CD1c-positive myeloid dendritic cell (primary cell): ENCODE measurements around the gene ZFP92.

Source experiments
- DNase-seq: peaks from one replicate; pipeline ENCODE4 v3.0.0-alpha.2; 2016; ENCODE audit errors: extremely low spot score

The ZFP92 gene

DNA sequence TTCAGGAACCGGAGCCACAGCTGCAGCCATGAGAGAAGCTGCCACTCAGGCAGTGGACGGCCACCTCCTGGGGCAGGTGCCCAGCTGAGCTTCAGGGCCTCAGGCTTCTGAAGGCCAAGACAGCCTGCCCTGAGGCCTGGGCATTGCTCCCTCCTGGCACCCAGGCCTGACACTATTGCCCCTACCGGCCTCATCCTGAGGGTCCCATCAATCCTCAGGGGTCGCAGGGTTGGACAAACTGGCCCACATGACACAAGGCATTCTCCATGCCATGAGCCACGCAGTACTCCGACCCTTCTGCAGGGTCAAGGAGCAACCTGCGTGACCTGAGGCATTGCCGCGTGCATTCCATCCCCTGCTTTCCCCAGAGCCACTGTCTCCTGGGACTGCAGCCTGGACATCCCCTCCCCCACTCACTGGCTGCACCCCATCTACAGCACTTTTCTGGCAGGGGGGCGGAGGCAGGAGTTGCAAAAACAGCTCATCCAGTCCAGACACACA is 3.0 kb upstream of the ZFP92 start:
- DNase-seq: no peak

DNA sequence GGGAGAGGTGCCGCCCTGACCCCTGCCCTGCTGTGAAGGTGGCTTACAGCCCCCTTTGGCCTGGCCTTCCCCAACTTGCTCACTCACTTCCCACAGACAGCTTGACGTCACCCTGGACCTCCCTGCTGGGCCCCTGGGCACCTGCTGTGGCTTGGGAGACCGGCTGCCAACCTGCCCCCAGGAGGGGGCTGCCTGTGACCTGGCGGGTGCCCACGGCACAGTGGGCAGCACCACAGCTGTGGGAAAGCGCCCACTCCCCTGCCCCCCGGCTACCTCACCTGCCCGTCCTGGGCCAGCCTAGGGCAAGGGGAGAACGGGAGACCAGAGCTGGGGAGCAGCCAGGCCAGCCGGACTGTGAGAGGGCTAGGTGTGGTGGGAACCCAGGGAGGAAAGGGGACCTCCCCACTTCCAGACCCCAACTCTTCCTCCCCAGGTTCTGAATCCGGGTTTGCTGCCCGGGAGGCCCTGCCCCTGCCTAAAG is 2.4 kb upstream of the ZFP92 start:
- no peak for DNase-seq

DNA sequence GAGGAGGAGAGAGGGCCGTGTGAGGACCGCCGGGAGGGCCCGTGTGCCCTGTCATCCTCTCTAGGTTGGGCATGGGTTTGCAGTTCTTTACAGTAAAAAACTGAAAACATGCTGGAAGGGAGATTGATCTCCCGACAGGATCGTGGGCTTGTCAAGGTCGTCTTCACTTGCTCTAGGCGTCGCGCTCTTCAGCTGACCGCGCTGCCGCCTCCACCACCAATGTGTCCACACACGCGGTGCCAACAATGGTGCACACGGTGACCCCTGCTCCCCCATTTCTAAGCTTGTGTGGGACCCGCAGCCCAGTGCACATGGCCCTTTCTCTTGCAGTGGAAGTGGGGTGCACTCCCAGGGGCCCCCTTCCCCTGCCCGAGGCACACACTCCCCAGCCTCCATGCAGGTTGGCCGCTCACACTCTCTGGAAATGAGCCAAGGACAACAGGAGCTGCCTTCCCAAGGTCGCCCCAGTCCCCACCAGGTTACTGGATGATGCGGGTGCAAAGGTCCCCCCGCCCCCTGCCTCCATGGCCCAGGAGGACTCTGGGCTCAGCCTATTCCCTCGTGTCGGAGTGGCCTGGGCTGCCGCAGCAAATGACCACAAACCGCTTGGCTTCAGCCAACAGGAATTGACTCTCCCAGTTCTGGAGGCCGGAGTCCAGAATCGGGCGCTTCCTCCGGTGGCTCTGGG is 1.7 kb upstream of the ZFP92 start:
- DNase-seq: no peak

DNA sequence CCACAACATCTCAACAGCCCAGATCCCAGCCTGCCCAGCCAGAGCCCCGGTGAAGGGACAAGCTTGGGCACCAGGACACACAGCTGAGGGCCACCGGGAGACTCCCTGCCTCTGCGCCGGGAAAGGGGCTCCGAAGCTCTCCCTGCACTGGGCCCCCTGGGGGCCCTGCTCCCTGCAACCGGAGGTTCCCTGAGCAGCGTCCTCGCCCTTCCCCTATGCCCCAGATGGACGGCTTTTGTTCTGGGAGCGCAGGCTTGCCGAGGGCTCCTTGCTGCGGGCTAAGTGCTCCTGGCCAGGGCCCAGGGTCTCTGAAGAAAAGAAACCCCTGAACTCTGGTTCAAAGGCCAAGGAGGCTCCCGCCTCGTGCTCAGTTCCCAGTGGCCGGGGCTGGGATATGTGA is 899 bp upstream of the ZFP92 start:
- DNase-seq: no peak

DNA sequence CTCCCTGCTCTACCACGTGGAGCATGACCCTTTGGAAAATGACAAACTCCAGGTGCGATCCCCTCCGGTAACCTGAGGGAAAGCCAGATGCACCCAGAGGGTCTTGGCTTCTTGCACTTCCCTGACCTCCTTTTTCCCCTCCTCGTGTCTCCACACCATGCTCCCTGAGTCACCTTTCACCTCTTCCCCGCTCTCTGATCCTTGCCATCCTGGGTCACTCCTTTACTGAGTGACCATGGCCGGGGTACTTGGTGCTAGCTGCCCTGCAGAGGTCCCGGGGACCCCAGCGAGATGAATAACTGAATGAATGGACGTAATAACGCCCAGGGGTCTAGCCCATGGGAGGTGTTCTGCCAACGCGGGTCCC is 401 bp upstream of the ZFP92 start:
- no peak for DNase-seq

DNA sequence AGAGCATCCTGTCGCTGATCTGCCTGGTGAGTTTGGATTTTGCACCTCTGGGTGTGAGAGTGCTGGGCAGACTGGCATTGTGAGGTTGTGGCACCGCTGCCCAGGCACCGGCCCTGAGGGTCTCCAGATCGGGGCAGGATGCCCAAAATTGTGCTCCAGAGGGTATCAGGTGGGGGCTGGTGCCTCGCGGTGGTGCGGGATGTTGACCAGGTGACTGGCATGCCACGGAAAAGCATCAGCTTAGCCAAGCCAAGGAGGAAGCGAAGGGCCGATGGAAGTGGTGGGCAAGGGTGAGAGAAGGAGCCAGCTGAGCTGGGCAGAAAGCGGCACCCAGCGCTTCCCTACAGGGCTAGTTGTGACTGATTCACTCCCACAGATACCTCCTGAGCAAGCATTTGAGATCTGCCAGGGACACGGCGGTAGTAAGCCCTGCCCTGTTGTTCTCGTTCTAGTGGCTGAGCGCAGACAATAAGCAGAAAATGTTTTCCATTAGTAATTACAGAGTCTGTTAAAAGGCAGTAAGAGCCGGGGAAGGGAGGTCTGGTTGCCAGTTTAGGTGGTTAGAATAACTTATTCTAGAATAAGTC is 809 bp downstream of the ZFP92 start:
- DNase-seq: peak; percentile 46

DNA sequence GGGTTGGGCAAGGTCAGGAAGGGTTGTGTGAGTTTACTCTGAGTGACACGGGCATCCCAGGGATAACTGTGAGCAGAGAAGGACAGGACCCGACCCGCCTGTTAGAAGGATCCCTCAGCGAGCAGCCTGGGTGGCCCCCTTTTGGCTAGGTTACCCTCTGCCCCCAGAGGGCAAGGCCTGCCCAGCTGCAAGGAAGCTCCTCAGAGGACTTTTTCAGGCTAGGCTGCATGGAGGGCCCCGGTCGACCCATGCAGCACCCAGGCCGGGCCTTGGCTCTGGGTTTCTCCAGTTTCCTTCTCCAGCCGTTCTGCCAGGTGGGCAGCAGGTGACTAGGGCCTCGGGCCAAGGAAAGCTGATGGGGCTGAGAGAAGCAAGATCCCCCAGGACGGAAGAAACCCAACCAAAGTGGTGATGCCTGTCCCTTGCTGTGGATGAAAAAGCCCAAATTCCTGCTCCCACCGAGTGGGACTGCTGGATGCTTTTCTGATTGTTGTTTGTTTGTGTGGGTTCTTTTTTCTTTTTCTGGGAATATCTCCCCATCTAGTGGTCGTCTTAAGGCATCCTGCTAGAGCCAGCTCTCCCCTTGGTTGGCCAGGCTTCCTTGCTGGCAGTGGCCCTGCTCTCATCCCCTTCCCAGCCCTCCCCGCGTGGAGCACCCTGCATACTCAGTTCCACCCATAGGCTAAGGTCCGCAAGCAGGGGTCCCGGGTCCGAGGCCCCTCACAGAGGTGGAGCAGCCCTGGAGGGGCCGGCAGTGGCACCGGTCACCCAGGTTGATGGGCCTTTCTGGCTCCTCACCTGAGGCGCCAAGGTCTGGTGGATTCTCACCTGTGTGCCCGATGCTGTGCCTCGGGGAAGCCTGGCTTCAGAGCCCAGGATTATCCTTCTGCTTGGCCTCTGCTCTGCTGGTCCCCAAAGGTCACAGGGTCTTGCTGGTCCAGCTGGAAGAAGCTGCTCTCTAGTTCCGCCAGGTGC is 1.8 kb downstream of the ZFP92 start:
- DNase-seq: no peak

DNA sequence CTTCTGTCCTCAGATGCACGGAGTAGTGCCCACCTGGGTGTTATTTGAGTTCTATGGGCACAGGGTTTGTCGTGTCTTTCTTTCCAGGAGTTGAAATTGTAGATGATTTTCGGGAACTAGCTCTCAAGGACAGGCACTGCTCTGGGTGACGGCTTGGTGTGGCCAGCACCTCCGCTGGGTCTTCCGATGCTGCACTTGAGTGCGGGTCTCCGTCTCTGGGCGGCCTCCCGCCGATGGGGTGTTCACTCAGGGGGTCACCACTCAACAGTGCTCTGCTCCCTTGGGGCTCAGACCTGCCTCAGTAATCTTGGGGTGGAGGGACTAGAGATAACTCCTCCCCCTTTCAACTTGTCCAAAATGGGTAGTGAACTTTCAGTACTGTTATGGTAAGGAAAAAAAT is 2.5 kb downstream of the ZFP92 start:
- no peak for DNase-seq

DNA sequence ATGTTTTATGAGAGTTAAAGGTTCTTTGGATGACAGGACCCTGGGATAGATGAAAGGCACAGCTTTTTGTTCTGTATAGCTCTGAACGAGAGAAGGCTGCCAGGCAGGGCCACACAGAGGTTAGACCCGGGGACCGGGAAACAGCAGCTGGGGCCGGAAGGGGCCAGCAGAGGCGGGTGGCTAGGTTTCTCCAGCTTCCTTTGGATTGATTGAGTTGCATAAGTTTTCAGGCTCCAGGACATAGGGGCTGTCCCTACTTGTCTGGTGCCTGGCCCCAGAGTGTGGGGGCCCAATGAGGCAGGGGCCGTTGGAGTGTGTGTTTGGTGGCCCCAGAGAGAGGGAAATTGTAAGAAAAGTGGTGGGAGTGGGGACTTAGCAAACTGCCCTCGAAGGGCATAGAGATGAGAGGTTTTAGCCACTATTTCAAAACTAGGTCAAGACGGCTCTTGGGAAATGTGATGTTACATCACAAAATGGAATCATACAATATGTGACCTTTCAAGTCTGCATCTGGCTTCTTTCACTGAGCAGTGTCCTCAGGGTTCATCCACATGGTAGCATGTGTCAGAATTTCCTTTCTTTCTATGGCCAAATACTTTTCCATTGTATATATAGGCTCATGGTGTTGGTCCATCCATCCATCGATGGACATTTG is 3.7 kb downstream of the ZFP92 start:
- peak; percentile 50 for DNase-seq

DNA sequence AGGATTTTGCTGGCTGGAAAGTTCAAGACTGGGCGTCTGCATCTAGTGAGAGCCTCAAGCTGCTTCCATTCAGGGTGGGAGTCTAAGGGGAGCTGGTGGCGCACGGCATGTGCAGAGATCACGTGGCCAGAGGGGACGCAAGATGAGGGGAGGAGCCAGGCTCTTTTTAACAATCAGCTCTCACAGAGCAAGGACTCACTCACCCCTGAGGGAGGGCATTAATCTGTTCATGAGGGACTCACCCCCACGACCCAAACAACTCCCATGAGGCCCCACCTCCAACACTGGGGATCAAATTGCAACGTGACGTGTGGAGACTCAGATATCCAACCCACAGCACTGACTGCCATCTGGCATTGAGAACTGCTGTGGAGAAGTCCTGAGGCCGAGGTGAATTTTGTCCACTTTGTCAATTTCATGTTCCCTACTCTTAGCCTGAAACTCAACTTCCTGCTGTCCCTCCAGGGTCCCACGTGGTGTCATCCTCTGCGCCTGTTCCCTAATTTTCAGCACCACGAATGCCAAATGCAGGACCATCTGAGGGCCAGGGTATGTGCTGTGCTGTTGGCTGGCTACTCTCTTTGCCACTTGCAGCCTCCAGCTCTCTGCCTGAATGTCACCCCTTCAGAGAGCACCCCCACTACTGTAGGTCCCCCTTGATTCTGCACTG is 5.6 kb downstream of the ZFP92 start:
- DNase-seq: peak; percentile 37

DNA sequence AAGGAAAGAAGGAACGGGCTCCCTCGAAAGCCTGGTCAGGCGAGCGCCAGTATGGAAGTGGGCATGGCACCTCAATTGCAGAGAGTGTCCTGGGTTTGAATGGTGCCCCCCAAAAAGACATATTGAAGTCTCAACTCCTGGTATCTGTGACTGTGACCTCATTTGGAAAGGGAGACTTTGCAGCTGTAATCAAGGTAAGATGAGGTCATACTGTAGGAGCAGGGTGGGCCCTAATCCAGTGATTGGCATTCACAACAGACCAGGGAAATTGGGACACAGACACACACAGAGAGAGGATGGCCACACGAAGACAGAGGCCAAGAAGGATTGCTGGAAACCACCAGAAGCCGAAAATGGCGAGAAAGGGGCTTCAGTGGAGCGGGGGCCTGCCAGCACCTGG is 6.4 kb downstream of the ZFP92 start:
- DNase-seq: no peak

DNA sequence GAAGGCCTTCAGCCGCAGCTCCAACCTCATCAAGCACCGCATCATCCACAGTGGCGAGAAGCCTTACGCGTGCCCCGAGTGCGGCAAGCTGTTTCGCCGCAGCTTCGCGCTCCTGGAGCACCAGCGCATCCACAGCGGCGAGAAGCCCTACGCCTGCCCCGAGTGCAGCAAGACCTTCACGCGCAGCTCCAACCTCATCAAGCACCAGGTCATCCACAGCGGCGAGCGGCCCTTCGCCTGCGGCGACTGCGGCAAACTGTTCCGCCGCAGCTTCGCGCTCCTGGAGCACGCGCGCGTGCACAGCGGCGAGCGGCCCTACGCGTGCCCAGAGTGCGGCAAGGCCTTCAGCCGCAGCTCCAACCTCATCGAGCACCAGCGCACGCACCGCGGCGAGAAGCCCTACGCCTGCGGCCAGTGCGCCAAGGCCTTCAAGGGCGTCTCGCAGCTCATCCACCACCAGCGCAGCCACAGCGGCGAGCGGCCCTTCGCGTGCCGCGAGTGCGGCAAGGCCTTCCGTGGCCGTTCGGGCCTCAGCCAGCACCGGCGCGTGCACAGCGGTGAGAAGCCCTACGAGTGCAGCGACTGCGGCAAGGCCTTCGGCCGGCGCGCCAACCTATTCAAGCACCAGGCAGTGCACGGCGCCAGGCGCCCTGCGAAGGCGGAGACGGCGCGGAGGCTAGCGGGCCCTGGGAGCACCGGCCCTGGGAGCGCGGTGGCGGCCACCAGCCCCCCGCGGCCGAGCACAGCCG is 9.8 kb downstream of the ZFP92 start:
- DNase-seq: no peak

DNA sequence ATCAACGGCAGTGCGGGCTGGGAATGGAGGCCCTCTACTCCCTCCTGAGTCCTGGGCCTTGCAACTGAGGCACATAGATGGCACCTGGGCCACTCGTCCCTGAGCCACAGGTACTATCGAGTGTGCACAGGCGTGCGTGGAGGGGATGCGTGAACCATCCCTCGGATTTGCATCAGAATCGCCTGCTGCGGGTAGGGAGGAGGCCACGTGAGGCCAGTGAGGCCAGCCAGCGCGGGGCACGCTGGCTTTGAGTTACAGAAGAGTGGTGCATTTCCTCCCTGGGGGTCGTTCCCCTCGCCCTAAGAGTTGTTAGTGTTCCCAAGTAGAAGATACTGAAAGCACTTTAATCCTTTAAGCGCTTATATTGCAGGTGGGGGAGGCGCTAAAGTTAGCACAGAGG is 10.6 kb downstream of the ZFP92 start:
- no peak for DNase-seq

DNA sequence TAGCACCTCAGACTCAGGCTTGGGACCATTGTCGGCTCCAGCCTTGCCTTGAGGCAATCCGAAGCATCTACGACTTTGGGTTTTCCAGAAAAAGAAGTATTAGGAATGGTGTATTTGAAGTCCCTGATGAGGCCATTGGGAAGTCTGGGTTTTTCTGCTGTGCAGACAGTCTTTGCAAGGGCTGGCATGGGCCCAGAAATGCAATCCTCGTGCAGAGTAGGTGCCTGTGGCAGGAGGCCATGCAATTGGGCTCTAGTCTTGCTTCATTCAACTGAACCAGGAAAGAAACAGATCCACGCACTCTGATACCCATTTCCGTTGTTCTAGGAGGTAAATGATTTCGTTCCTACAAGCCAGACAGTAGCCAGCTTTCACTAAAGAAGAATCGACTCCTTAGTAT is 12.4 kb downstream of the ZFP92 start:
- DNase-seq: no peak

DNA sequence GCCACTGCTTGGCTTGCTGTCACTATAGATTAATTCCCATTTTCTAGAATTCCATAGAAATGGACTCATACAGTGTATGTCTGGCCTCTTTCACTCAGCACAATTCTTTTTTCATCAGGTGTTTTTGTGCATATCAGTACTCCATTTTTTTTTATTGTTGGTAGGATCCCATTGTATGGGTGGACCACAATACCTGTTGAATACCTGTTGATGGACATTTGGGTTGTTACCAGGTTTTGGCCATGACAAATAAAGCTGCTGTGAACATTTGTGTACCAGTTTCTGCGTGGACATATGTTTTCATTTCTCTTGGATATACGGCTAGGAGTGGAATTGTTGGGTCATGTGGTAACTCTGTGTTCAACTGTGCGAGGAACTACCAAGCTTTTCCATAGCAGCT is 14.9 kb downstream of the ZFP92 start:
- no peak for DNase-seq

DNA sequence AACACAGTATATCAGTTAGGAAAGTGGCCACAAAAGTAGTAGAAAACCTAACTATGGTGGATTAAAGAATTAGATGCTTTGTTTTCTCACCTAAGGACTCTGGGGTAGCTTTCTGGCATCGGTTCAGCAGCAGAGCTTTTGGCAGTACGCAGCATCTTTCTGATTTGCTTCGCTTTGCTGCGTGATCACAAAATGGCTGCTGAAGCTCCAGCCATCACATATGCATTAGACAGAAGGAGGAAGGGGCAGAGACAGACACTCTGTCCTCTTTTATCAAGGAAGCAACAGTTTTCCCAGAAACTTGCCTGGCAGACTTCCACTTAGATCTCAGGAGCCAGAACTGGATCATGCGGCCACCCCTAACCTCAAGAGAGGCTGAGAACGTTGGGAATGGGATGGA is 19.5 kb downstream of the ZFP92 start:
- no peak for DNase-seq

DNA sequence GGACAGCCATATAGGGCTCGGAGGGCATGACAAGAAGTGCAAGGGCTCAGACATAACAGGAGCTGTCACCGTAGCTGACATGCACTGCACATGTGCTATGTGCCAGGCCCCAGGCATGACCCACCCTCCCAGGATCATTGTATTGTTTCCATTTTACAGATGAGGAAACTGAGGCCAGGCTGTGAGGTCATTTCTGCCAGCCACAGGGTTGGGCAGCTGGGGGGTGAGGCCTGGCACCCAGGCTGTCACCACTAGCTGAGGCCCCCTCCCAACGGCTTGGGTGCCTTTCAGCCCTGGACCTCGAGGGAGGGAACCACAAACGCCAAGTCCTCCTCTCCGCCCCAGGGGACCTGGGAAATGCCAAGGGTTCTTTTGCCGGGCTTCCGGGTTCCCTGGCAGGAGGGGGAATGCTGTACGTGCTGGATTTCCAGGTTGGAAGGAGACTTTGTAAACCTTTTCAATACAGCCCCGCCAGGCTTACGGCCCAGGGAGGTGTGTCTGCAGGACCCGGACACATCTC is 21.9 kb downstream of the ZFP92 start:
- DNase-seq: no peak

DNA sequence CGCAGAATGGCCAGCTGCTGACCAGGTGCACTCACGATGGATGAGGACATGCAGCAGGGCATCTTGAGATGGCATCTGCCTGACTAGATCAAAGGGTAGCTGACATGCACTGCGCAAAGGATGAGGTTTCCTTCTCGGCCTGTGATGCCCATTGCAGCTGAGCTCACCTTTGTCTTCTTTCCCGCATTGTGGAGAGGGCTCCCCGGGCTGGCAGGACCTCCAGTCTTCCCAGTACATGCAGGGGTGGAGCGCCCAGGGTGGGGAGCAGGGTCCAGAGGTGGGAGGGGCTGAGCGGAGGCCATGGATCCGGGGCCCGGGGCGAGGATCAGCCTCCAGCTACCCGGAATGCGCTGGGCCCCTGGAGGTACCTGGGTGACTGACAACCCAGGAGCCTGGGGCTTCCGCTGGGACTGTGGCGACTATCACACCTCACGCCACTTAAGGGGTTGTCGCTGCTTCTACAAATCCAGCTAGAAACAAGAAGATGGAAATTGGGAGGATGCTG is 22.6 kb downstream of the ZFP92 start:
- DNase-seq: no peak

DNA sequence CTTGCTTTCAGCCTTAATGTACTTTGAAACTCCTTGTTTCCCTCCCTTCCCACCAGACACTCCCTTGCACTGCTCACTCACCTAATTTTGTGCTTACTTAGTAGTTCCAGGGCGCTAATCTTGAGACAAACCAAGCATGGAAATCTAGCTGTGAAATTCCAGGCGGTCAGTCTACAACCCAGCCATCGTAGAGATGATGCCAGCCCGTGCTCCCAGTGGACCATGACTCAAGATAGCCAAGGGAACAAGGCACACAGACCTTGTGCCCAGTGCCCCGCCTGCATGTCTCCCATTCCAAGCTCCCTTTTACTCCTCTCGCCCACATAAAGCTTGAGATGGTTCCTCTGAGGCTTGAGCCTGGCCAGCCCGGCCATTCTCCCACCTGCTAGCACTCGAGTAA is 23.5 kb downstream of the ZFP92 start:
- DNase-seq: no peak

DNA sequence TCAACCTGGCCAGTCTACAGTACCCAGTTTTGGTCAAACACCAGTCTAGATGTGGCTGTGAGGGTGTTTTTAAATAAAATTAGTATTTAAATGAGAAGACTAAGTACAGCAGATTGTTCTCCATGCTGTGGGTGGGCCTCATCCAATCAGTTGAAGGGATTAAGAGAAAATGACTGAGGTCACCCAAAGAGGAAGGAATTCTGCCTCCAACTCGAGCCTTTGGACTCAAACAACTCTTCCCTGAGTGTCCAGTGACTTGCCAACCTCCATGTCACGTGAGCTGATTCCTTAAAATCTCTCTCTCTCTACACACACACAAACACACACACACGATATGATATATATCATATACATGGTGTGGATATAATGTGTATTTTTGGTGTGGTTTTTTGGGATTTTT is 24.6 kb downstream of the ZFP92 start:
- DNase-seq: no peak
